Rectal smooth muscle tissue (tissue), 1 donor: ENCODE measurements around the gene TLCD3A.
"Not testable (repeated sequence)": the region's sequence is repeated elsewhere in the genome, so short reads cannot be mapped to it uniquely, and the experiment has no call there.

Experiments used
- H3K27ac ChIP-seq: one replicate; pipeline ENCODE4 v1.7.0; 2013; ENCODE audit warnings: low read depth, low read length, inconsistent platforms
- H3K27me3 ChIP-seq: one replicate; pipeline ENCODE4 v1.7.0; 2013; ENCODE audit warnings: low read length; ENCODE audit not compliant: control insufficient read depth, insufficient read depth
- H3K36me3 ChIP-seq: one replicate; pipeline ENCODE4 v1.7.0; 2013; ENCODE audit warnings: low read length; ENCODE audit not compliant: control insufficient read depth, insufficient read depth
- H3K4me1 ChIP-seq: one replicate; pipeline ENCODE4 v1.7.0; 2013; ENCODE audit warnings: low read length; ENCODE audit not compliant: control insufficient read depth, insufficient read depth
- H3K4me3 ChIP-seq: one replicate; pipeline ENCODE4 v1.7.0; 2013; ENCODE audit warnings: low read length
- H3K9ac ChIP-seq: one replicate; pipeline ENCODE4 v1.7.0; 2013; ENCODE audit warnings: low read length

The TLCD3A gene

GRCh38 chr17:697682-698081 lies 34.7 kb upstream of the TLCD3A start:
- no peak overlapping the region for H3K27ac ChIP-seq
- H3K27me3 ChIP-seq: no peaks in the 10 kb centered on the region
- peaks cover 2% of the 10 kb centered on the region for H3K36me3 ChIP-seq
- no peaks in the 10 kb centered on the region for H3K4me1 ChIP-seq
- H3K9ac ChIP-seq: no peak overlapping the region
- no peak overlapping the region for H3K4me3 ChIP-seq

GRCh38 chr17:698096-698495 lies 34.3 kb upstream of the TLCD3A start:
- not testable (repeated sequence) for H3K27ac ChIP-seq, H3K9ac ChIP-seq, H3K4me1 ChIP-seq, H3K27me3 ChIP-seq, H3K36me3 ChIP-seq, H3K4me3 ChIP-seq

DNA sequence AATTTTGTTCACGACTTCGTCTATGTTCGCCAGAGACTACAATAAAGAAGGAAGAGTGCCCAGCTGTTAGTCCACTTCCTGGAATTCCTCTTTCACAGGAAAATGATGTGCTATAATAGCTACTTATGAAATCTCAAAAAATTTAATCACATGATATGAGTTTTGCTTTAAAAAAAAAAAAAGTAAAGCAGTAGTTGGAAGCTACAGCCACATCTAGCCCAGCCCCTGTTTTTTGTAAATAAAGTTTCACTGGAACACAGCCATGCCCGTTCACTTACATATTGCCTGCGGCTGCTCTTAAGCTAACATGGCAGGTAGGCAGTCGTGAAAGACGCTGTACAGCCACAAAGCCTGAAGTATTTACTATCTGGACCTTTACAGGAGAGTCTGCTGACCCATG lies 33.1 kb upstream of the TLCD3A start:
- Histone ChIP-seq H3K4me1 (no peaks in the 10 kb centered on the region), H3K27ac (no peak overlapping the region), H3K4me3 (no peak overlapping the region), H3K9ac (no peak overlapping the region), H3K36me3 (peaks cover 2% of the 10 kb centered on the region), H3K27me3 (no peaks in the 10 kb centered on the region)

- no peak overlapping the region for H3K9ac ChIP-seq
- H3K4me1 ChIP-seq: no peaks in the 10 kb centered on the region
- H3K36me3 ChIP-seq: no peaks in the 10 kb centered on the region
- H3K27me3 ChIP-seq: no peaks in the 10 kb centered on the region
- H3K4me3 ChIP-seq: no peak overlapping the region
- no peak overlapping the region for H3K27ac ChIP-seq
These were observed 31.8 kb upstream of the TLCD3A start for GRCh38 chr17:700504-701094.

GRCh38 chr17:703081-703875 lies 29.1 kb upstream of the TLCD3A start:
- no peaks in the 10 kb centered on the region for H3K27me3 ChIP-seq
- H3K4me1 ChIP-seq: no peaks in the 10 kb centered on the region
- no peak overlapping the region for H3K4me3 ChIP-seq
- no peak overlapping the region for H3K9ac ChIP-seq
- no peaks in the 10 kb centered on the region for H3K36me3 ChIP-seq
- no peak overlapping the region for H3K27ac ChIP-seq

GRCh38 chr17:704111-704864 lies 28.1 kb upstream of the TLCD3A start:
- no peak overlapping the region for H3K27ac ChIP-seq
- H3K27me3 ChIP-seq: no peaks in the 10 kb centered on the region
- H3K36me3 ChIP-seq: peaks cover 4% of the 10 kb centered on the region
- H3K4me3 ChIP-seq: no peak overlapping the region
- H3K9ac ChIP-seq: no peak overlapping the region
- H3K4me1 ChIP-seq: no peaks in the 10 kb centered on the region

GRCh38 chr17:705011-705410 lies 27.4 kb upstream of the TLCD3A start:
- H3K9ac ChIP-seq: no peak overlapping the region
- H3K4me1 ChIP-seq: no peaks in the 10 kb centered on the region
- H3K4me3 ChIP-seq: no peak overlapping the region
- no peak overlapping the region for H3K27ac ChIP-seq
- no peaks in the 10 kb centered on the region for H3K27me3 ChIP-seq
- peaks cover 7% of the 10 kb centered on the region for H3K36me3 ChIP-seq

DNA sequence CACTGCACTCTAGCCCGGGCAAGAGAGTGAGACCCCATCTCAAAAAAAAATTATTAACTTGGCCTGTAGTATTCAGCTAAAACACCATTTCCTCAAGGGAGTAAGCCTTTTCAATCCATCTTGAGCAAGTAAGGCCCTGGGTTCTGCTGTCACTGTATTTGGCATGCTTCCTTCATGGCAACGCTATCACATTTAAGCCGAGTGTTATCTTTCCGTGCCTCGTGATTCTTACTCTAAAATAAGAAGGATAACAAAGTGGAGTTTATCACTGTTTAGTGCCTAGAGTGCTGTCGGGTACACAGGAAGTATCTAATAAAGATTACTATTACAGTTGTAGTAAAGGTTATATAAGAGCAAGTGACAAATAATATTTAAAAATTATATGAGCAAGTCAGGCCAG lies 26.5 kb upstream of the TLCD3A start:
- Histone ChIP-seq H3K27ac (no peak overlapping the region), H3K4me1 (no peaks in the 10 kb centered on the region), H3K36me3 (peaks cover 10% of the 10 kb centered on the region), H3K9ac (no peak overlapping the region), H3K4me3 (no peak overlapping the region), H3K27me3 (no peaks in the 10 kb centered on the region)

DNA sequence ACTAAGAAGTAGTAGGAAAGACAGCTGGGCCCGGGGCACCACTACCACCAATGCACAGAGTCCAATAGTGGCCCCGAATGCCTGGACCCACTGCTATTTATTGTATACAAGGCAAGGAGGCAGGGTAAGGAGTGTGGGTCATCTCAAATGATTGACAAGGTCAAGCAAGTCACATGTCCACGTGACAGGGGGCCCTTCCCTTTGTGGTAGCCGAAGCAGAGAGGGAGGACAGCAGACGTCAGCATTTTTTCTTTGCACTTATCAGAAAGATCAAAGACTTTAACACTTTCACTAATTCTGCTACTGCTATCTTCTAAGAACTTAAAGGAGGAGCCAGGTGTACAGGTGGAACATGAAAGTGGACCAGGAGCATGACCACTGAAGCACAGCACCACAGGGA lies 24.3 kb upstream of the TLCD3A start:
- Histone ChIP-seq H3K4me1 (no peaks in the 10 kb centered on the region), H3K9ac (no peak overlapping the region), H3K4me3 (no peak overlapping the region), H3K27ac (no peak overlapping the region), H3K27me3 (no peaks in the 10 kb centered on the region), H3K36me3 (peaks cover 10% of the 10 kb centered on the region)

DNA sequence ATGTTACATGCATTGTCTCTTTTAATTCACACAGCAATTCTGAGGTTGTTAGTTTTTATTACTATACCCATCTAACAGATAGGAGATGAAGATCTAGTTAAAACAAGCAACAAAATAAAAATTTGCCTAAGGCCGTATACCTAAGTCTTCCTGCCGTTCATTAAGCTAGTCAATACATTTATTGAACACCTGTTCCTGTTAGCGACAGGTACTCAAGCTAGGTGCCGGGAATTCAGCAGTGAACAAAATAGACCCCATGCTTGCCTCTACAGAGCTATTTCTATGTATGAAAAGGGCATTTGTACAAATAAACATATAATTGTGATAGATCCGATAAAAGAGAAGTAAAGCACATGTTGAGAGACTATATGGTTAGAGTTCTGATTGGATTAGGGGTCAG lies 14.3 kb upstream of the TLCD3A start:
- H3K36me3 ChIP-seq: no peaks in the 10 kb centered on the region
- H3K27ac ChIP-seq: no peak overlapping the region
- H3K4me1 ChIP-seq: no peaks in the 10 kb centered on the region
- H3K4me3 ChIP-seq: no peak overlapping the region
- H3K27me3 ChIP-seq: no peaks in the 10 kb centered on the region
- no peak overlapping the region for H3K9ac ChIP-seq

GRCh38 chr17:720706-721539 lies 11.5 kb upstream of the TLCD3A start:
- Histone ChIP-seq H3K4me3 (no peak overlapping the region), H3K27ac (no peak overlapping the region), H3K36me3 (no peaks in the 10 kb centered on the region), H3K27me3 (no peaks in the 10 kb centered on the region), H3K4me1 (no peaks in the 10 kb centered on the region), H3K9ac (no peak overlapping the region)

- no peaks in the 10 kb centered on the region for H3K4me1 ChIP-seq
- no peaks in the 10 kb centered on the region for H3K27me3 ChIP-seq
- no peak overlapping the region for H3K27ac ChIP-seq
- no peaks in the 10 kb centered on the region for H3K36me3 ChIP-seq
- no peak overlapping the region for H3K4me3 ChIP-seq
- no peak overlapping the region for H3K9ac ChIP-seq
These were observed 10.9 kb upstream of the TLCD3A start for GRCh38 chr17:721540-721937.
